Loucy (cell line): ENCODE results near the gene TOB1.

Experiments
- H2AFZ ChIP-seq: fragments of 200-600 bp; sonication (generic); 2 replicates; pipeline ENCODE4 v1.6.0; 2016; ENCODE audit warnings: antibody characterized with exemption, mild to moderate bottlenecking, low read length, moderate library complexity
- H3F3A ChIP-seq: fragments of 200-600 bp; 2 replicates; pipeline ENCODE4 v1.6.0; 2016; ENCODE audit warnings: antibody characterized with exemption, low read depth, mild to moderate bottlenecking
- H3K27me3 ChIP-seq: fragments of 200-600 bp; sonication (generic); 2 replicates; pipeline ENCODE4 v1.6.1; 2014; ENCODE audit warnings: low read length, mild to moderate bottlenecking; ENCODE audit not compliant: insufficient read depth, poor library complexity, severe bottlenecking
- H3K36me3 ChIP-seq: fragments of 200-600 bp; sonication (generic); 2 replicates; pipeline ENCODE4 v1.6.1; 2016; ENCODE audit warnings: low read length; ENCODE audit not compliant: insufficient read depth
- H3K4me1 ChIP-seq: fragments of 200-600 bp; sonication (generic); 2 replicates; pipeline ENCODE4 v1.5.1; 2014; ENCODE audit warnings: low read length, mild to moderate bottlenecking; ENCODE audit not compliant: insufficient read depth, poor library complexity, severe bottlenecking
- H3K4me2 ChIP-seq: fragments of 200-600 bp; sonication (generic); 2 replicates; pipeline ENCODE4 v1.6.0; 2014; ENCODE audit warnings: antibody characterized with exemption, low read length, low read depth, mild to moderate bottlenecking; ENCODE audit not compliant: poor library complexity, severe bottlenecking
- H3K4me3 ChIP-seq: fragments of 200-600 bp; sonication (generic); 2 replicates; pipeline ENCODE4 v1.5.1; 2014; ENCODE audit warnings: low read length, mild to moderate bottlenecking, mixed read lengths; ENCODE audit not compliant: poor library complexity, severe bottlenecking
- H3K79me2 ChIP-seq: fragments of 200-600 bp; sonication (generic); 2 replicates; pipeline ENCODE4 v1.6.1; 2014; ENCODE audit warnings: low read length; ENCODE audit not compliant: insufficient read depth
- H3K9ac ChIP-seq: fragments of 200-600 bp; sonication (generic); 2 replicates; pipeline ENCODE4 v1.6.0; 2014; ENCODE audit warnings: mild to moderate bottlenecking, low read depth, low read length, moderate library complexity; ENCODE audit not compliant: poor library complexity, severe bottlenecking
- H3K9me2 ChIP-seq: fragments of 200-600 bp; sonication (generic); replicated peaks from 2 replicates; pipeline ENCODE4 v1.6.1; 2016; ENCODE audit warnings: low read depth, low read length, mixed read lengths
- H3K9me3 ChIP-seq: fragments of 200-600 bp; sonication (generic); 2 replicates; pipeline ENCODE4 v1.6.1; 2014; ENCODE audit warnings: mild to moderate bottlenecking, antibody characterized with exemption, low read length, low read depth; ENCODE audit not compliant: insufficient read depth
- H4K20me1 ChIP-seq: fragments of 200-600 bp; sonication (generic); 2 replicates; pipeline ENCODE4 v1.6.0; 2014; ENCODE audit warnings: antibody characterized with exemption, low read length, mild to moderate bottlenecking; ENCODE audit not compliant: insufficient read depth, poor library complexity, severe bottlenecking
- EZH2phosphoT487 ChIP-seq: fragments of 200-600 bp; IDR thresholded peaks from 2 replicates; pipeline ENCODE4 v1.6.1; 2018; ENCODE audit warnings: antibody characterized with exemption, mild to moderate bottlenecking, moderate library complexity, borderline replicate concordance
- TF ChIP-seq, protein P1 (sequence below): fragments of 200-600 bp; sonication (generic); conservative IDR thresholded peaks from 2 replicates; pipeline ENCODE4 v1.5.1; 2014; ENCODE audit warnings: mild to moderate bottlenecking, antibody characterized with exemption, low read length

The TOB1 gene

DNA sequence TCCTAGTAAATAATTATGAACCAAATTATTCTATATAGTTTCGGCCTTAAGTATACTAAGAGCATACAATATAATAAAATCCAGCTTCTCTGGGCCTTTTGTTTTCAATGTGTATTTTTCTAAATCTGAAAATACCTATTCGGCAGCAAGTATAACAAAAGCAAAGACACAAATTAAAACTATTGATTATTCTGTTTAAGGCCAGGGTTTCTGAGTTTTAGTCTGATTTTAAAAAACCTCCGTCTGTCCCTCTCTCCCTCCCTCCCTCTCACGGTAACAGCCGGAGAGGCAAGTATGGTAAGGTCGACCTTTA lies 1.5 kb downstream of the TOB1 start:
- no peaks in the 10 kb centered on the region for H3K36me3 ChIP-seq
- H4K20me1 ChIP-seq, result peaks cover 17% of the 10 kb centered on the region
- peaks cover 24% of the 10 kb centered on the region for H3K4me1 ChIP-seq
- TF ChIP-seq EZH2phosphoT487, result no peak
- TF ChIP-seq, protein P1, sequence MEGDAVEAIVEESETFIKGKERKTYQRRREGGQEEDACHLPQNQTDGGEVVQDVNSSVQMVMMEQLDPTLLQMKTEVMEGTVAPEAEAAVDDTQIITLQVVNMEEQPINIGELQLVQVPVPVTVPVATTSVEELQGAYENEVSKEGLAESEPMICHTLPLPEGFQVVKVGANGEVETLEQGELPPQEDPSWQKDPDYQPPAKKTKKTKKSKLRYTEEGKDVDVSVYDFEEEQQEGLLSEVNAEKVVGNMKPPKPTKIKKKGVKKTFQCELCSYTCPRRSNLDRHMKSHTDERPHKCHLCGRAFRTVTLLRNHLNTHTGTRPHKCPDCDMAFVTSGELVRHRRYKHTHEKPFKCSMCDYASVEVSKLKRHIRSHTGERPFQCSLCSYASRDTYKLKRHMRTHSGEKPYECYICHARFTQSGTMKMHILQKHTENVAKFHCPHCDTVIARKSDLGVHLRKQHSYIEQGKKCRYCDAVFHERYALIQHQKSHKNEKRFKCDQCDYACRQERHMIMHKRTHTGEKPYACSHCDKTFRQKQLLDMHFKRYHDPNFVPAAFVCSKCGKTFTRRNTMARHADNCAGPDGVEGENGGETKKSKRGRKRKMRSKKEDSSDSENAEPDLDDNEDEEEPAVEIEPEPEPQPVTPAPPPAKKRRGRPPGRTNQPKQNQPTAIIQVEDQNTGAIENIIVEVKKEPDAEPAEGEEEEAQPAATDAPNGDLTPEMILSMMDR, result no peak
- no peaks in the 10 kb centered on the region for H3K9me3 ChIP-seq
- peak overlapping the region; percentile 84 for H3K4me3 ChIP-seq
- no peaks in the 10 kb centered on the region for H3F3A ChIP-seq
- H3K4me2 ChIP-seq, result peak overlapping the region; percentile 73
- H3K9ac ChIP-seq, result peak overlapping the region; percentile 66
- H2AFZ ChIP-seq, result no peak overlapping the region; the same call in 1 of the 2 replicates
- H3K9me2 ChIP-seq, result no peaks in the 10 kb centered on the region
- H3K79me2 ChIP-seq, result peaks cover 29% of the 10 kb centered on the region
- peaks cover 8% of the 10 kb centered on the region for H3K27me3 ChIP-seq

GRCh38 chr17:50863931-50864330 lies 2.2 kb downstream of the TOB1 start:
- peaks cover 4% of the 10 kb centered on the region for H3K27me3 ChIP-seq
- peak overlapping the region; percentile 84 for H3K4me3 ChIP-seq
- peak overlapping the region; percentile 66 for H3K9ac ChIP-seq
- H3K4me1 ChIP-seq, result peaks cover 24% of the 10 kb centered on the region
- peaks cover 29% of the 10 kb centered on the region for H3K79me2 ChIP-seq
- H3K36me3 ChIP-seq, result no peaks in the 10 kb centered on the region
- TF ChIP-seq, protein P1, result no peak
- TF ChIP-seq EZH2phosphoT487, result no peak
- no peaks in the 10 kb centered on the region for H3K9me2 ChIP-seq
- peaks cover 17% of the 10 kb centered on the region for H4K20me1 ChIP-seq
- no peaks in the 10 kb centered on the region for H3K9me3 ChIP-seq
- peak overlapping the region; percentile 73 for H3K4me2 ChIP-seq
- H2AFZ ChIP-seq, result no peak overlapping the region
- no peaks in the 10 kb centered on the region for H3F3A ChIP-seq

DNA sequence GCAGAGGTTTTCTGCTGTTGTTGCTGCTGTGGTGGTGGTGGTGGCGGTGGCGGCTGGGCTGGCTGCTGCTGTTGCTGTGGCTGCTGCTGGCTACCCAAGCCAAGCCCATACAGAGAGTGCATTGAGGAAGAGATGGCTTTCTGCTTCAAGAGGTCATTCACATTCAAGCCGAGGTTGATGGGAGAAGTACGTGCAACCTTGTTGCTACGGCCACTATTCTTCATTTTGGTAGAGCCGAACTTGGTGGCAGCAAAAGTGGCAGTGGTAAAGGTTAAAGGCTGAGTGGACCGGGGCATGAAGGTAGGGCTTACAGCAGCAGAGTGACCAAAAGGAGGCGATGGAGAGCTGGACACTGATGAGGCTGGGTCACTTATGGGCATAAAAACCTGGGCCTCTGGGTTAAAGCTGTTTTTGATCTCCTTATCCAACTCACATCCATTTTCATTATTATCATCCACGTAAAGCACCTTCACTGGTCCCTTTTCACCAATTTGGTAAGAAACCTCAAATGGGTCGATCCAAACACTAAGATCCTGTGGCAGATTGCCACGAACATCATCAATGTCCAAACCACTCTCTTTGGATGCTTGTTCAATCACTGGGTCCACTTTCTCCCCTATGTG lies 2.8 kb downstream of the TOB1 start:
- TF ChIP-seq, protein P1, result peak; percentile 73
- TF ChIP-seq EZH2phosphoT487, result no peak
- no peak overlapping the region for H3K9ac ChIP-seq
- peak overlapping the region; percentile 73 for H3K4me2 ChIP-seq

More for the DNA sequence above, 2.8 kb downstream of the TOB1 start:
- Histone ChIP-seq H3K9me2 (no peaks in the 10 kb centered on the region), H3K79me2 (peaks cover 29% of the 10 kb centered on the region), H3K4me3 (no peak overlapping the region), H4K20me1 (peaks cover 17% of the 10 kb centered on the region), H3K4me1 (peaks cover 21% of the 10 kb centered on the region), H3K36me3 (no peaks in the 10 kb centered on the region), H3K27me3 (peaks cover under 1% of the 10 kb centered on the region), H3F3A (no peaks in the 10 kb centered on the region), H3K9me3 (no peaks in the 10 kb centered on the region), H2AFZ (no peak overlapping the region)
